ENCODE measurements around the gene ACSS1.

DNA sequence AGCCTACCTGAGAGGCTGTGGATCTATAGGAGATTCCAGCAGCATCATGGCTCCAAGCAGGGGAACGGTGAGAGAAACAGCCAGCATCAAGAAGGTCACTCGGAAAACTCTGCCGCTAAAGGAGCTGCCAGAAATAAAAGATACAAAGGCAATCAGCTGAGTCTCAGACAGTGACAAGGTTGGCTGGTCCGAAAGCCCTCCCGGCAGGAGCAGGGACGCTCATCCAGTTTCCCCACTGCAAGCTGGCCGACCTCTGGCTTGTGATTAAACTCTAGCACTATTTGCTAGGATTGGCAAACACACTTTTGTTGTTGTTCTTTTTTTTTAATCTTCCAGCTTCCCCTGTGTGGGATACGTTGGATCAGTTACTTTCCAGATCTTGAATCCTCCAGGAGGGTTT lies 74.0 kb downstream of the ACSS1 start:
- TF ChIP-seq POLR2AphosphoS5 (IDR thresholded peaks at IDR 0.05) (no peak), POLR2A (IDR thresholded peaks at IDR 0.05) (no peak)

Data from upper lobe of left lung (tissue), 4 donors.